ENCODE measurements around the gene RNF180. TPM values are rescaled to one million over a fixed set of nuclear protein-coding genes. Genes with fewer than 3 reads are reported as not detected.
A peak's percentile ranks its signal among the peaks of the same experiment; 100 is the strongest.

RNF180 gene, protein sequence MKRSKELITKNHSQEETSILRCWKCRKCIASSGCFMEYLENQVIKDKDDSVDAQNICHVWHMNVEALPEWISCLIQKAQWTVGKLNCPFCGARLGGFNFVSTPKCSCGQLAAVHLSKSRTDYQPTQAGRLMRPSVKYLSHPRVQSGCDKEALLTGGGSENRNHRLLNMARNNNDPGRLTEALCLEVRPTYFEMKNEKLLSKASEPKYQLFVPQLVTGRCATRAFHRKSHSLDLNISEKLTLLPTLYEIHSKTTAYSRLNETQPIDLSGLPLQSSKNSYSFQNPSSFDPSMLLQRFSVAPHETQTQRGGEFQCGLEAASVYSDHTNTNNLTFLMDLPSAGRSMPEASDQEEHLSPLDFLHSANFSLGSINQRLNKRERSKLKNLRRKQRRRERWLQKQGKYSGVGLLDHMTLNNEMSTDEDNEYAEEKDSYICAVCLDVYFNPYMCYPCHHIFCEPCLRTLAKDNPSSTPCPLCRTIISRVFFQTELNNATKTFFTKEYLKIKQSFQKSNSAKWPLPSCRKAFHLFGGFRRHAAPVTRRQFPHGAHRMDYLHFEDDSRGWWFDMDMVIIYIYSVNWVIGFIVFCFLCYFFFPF
- under 1 TPM in 1 of 2 experiments, not detected in 1; 0.21 TPM for total RNA-seq

- peaks cover 4% of the 10 kb centered on the region for H3K4me1 Mint-ChIP-seq
- ATAC-seq (peak; percentile 26), DNase-seq (peak; percentile 30)
- H3K9me3 Mint-ChIP-seq (ENCODE audit: low read depth) = no peaks in the 10 kb centered on the region
- ChIA-PET POLR2A (no interaction called here), CTCF (no interaction called here)
- H3K27ac Mint-ChIP-seq = no peak within 1 kb of the TSS
- intact Hi-C loops (cut with DNase I, micrococcal nuclease) = no loop called here
- H3K27me3 Mint-ChIP-seq = peaks cover 24% of the 10 kb centered on the region
- peak within 1 kb of the TSS; percentile 33 for H3K4me3 Mint-ChIP-seq
- H3K36me3 Mint-ChIP-seq (ENCODE audit: low read depth) = no peaks in the 10 kb centered on the region
Measured at GRCh38 chr5:64165500-64166200, at the start of gene RNF180. Gene RNF180, plus strand, starts transcription at chr5:64165843. Its CDS starts 34,965 bp downstream, at chr5:64200808.

GRCh38 chr5:64125521-64125920 is 40.1 kb upstream of the RNF180 start:
- intact Hi-C loops (cut with DNase I, micrococcal nuclease) = no loop called here
- DNase-seq (no peak), ATAC-seq (no peak)
- Mint-ChIP-seq H3K9me3 (ENCODE audit: low read depth) (peaks cover 2% of the 10 kb centered on the region), H3K4me1 (no peaks in the 10 kb centered on the region), H3K27ac (no peak overlapping the region), H3K27me3 (no peaks in the 10 kb centered on the region), H3K36me3 (ENCODE audit: low read depth) (no peaks in the 10 kb centered on the region), H3K4me3 (no peak overlapping the region)
- CTCF ChIA-PET = no interaction called here
- POLR2A ChIA-PET = no interaction called here

DNA sequence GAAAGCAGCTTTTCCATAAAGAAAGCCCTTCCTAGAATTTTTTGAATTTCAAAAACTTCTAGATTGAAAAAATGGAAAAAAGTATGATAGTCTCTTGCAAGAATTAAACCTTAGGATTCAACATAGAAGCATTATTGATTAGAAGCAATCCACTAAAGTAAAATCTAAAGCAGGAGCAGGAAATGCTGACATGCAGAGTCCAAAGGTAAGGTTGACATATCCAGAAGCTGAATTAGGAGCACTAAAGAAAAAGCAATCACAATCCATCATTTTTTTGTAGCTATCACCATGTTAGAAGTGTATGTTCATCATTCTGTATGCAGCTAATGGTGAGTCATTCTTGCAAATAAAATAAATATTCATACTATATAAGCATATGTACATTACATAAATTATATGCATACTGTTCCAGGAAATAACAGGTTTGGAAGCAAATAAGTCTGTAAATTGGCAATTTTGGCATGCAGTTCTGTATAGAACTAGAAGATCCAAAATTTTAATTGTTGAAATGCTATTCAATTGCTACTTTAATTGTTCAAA is 39.4 kb upstream of the RNF180 start:
- Mint-ChIP-seq H3K36me3 (ENCODE audit: low read depth) (no peaks in the 10 kb centered on the region), H3K9me3 (ENCODE audit: low read depth) (peaks cover 2% of the 10 kb centered on the region), H3K4me1 (no peaks in the 10 kb centered on the region), H3K27me3 (no peaks in the 10 kb centered on the region), H3K27ac (no peak overlapping the region), H3K4me3 (no peak overlapping the region)
- no peak for ATAC-seq
- ChIA-PET POLR2A (no interaction called here), CTCF (no interaction called here)
- no peak for DNase-seq
- intact Hi-C loops (cut with DNase I, micrococcal nuclease) = no loop called here

DNA sequence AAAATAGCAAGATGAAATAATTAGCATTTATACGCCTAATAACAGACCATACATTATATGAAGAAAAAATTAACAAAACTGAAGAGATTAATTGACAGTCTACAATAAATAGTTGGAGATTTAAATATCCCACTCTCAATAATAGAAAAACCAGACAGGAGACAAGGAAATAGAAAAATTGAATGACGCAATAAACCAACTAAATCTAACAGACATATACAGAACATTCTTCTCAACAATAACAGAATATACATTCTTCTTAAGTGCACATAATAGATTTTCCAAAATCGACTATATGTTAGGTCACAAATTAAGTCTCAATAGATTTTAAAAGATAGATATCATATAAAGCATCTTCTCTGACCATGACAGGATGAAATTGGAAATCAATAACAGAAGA is 25.6 kb upstream of the RNF180 start:
- Mint-ChIP-seq H3K4me1 (no peaks in the 10 kb centered on the region), H3K4me3 (no peak overlapping the region), H3K27me3 (no peaks in the 10 kb centered on the region), H3K27ac (no peak overlapping the region), H3K9me3 (ENCODE audit: low read depth) (peaks cover 11% of the 10 kb centered on the region), H3K36me3 (ENCODE audit: low read depth) (no peaks in the 10 kb centered on the region)
- ATAC-seq (no peak), DNase-seq (no peak)
- ChIA-PET CTCF (no interaction called here), POLR2A (no interaction called here)
- intact Hi-C loops (cut with DNase I, micrococcal nuclease) = no loop called here

DNA sequence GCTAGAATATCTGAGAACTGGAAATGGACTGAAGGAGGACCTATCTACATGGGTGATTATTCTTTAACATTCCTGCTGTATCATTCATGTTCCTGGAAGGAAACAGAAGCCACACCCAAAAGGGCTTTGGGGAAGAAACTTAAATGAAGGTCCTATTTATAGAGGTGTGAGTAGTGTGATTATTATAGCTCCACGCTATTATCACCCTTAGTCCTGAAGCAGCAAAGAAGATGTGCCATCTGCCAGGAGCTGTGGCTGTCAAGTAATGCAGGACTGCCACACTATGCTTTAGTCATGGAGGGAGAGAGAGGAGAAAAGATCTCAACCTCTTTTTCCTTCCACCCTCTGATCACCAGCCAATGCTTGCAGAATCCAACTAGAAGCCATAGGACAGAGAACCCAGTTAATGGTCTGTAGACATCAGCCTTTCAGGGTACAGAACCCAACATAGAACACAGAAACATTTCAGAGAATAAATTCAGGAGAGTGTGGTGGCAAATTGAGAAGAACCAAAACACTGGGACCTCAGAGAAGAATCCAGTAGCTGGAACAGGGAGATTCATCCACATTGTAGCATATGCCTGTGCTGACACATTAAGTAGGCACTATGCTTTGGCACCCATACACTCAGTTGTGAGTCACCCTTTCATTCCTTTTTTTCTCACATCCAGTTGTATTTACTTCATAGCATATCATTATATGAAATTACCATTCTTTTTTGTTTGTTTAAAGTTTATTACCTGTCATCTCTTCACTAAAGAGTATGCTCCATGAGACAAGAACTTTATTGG is 21.0 kb upstream of the RNF180 start:
- no peak for ATAC-seq
- H3K9me3 Mint-ChIP-seq (ENCODE audit: low read depth) = peaks cover 3% of the 10 kb centered on the region
- ChIA-PET CTCF (no interaction called here), POLR2A (no interaction called here)
- H3K4me3 Mint-ChIP-seq = no peak overlapping the region
- DNase-seq = no peak
- H3K36me3 Mint-ChIP-seq (ENCODE audit: low read depth) = no peaks in the 10 kb centered on the region
- H3K27ac Mint-ChIP-seq = no peak overlapping the region
- H3K4me1 Mint-ChIP-seq = no peaks in the 10 kb centered on the region
- no peaks in the 10 kb centered on the region for H3K27me3 Mint-ChIP-seq
- intact Hi-C loops (cut with DNase I, micrococcal nuclease) = loop anchor here (5.0 kb wide), 1 partner anchor 468 kb away; no protein-coding TSS in a partner anchor

- CTCF ChIA-PET = no interaction called here
- DNase-seq (no peak), ATAC-seq (no peak)
- Mint-ChIP-seq H3K4me1 (no peaks in the 10 kb centered on the region), H3K27me3 (no peaks in the 10 kb centered on the region), H3K9me3 (ENCODE audit: low read depth) (peaks cover 3% of the 10 kb centered on the region), H3K4me3 (no peak overlapping the region), H3K27ac (no peak overlapping the region), H3K36me3 (ENCODE audit: low read depth) (no peaks in the 10 kb centered on the region)
- intact Hi-C loops (cut with DNase I, micrococcal nuclease) = loop anchor here (5.0 kb wide), 1 partner anchor 467 kb away; no protein-coding TSS in a partner anchor
- POLR2A ChIA-PET = no interaction called here
Measured at GRCh38 chr5:64145216-64145895, 20.3 kb upstream of the RNF180 start.

DNA sequence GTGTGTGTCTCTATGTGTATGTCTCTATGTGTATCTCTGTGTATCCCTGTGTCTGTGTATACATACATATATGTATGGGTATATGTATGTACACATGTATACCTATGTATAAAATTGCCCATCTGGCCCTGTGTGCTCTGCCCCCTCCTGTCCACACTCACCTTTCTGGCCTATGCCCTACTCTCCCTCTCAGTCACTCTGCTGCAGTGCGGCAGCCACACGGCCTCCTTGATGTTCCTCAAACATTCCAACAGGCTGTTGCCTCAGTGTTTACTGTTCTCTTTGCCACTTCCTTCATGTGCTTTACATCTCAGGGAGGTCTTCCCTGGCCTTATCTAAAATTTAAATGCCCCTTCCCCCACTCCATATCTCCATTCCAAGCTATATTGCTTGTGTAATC is 18.3 kb upstream of the RNF180 start:
- intact Hi-C loops (cut with DNase I, micrococcal nuclease) = loop anchor here (5.0 kb wide), 1 partner anchor 465 kb away; no protein-coding TSS in a partner anchor
- Mint-ChIP-seq H3K27me3 (no peaks in the 10 kb centered on the region), H3K36me3 (ENCODE audit: low read depth) (no peaks in the 10 kb centered on the region), H3K9me3 (ENCODE audit: low read depth) (peaks cover 2% of the 10 kb centered on the region), H3K27ac (no peak overlapping the region), H3K4me1 (no peaks in the 10 kb centered on the region), H3K4me3 (no peak overlapping the region)
- POLR2A ChIA-PET = no interaction called here
- CTCF ChIA-PET = no interaction called here
- DNase-seq (no peak), ATAC-seq (no peak)

- Mint-ChIP-seq H3K4me1 (no peaks in the 10 kb centered on the region), H3K27ac (no peak overlapping the region), H3K36me3 (ENCODE audit: low read depth) (no peaks in the 10 kb centered on the region), H3K27me3 (no peaks in the 10 kb centered on the region), H3K4me3 (no peak overlapping the region), H3K9me3 (ENCODE audit: low read depth) (peaks cover 2% of the 10 kb centered on the region)
- no peak for ATAC-seq
- CTCF ChIA-PET = no interaction called here
- DNase-seq = peak; percentile 26
- POLR2A ChIA-PET = no interaction called here
- intact Hi-C loops (cut with DNase I, micrococcal nuclease) = loop anchor here (5.0 kb wide), 1 partner anchor 464 kb away; no protein-coding TSS in a partner anchor
Measured at GRCh38 chr5:64147849-64148441, 17.7 kb upstream of the RNF180 start.

GRCh38 chr5:64149268-64149667 is 16.4 kb upstream of the RNF180 start:
- no peak for DNase-seq
- Mint-ChIP-seq H3K9me3 (ENCODE audit: low read depth) (peaks cover 5% of the 10 kb centered on the region), H3K4me3 (no peak overlapping the region), H3K4me1 (no peaks in the 10 kb centered on the region), H3K36me3 (ENCODE audit: low read depth) (no peaks in the 10 kb centered on the region), H3K27me3 (no peaks in the 10 kb centered on the region), H3K27ac (no peak overlapping the region)
- intact Hi-C loops (cut with DNase I, micrococcal nuclease) = loop anchor here (5.0 kb wide), 1 partner anchor 463 kb away; no protein-coding TSS in a partner anchor
- ChIA-PET POLR2A (no interaction called here), CTCF (no interaction called here)
- ATAC-seq = no peak

DNA sequence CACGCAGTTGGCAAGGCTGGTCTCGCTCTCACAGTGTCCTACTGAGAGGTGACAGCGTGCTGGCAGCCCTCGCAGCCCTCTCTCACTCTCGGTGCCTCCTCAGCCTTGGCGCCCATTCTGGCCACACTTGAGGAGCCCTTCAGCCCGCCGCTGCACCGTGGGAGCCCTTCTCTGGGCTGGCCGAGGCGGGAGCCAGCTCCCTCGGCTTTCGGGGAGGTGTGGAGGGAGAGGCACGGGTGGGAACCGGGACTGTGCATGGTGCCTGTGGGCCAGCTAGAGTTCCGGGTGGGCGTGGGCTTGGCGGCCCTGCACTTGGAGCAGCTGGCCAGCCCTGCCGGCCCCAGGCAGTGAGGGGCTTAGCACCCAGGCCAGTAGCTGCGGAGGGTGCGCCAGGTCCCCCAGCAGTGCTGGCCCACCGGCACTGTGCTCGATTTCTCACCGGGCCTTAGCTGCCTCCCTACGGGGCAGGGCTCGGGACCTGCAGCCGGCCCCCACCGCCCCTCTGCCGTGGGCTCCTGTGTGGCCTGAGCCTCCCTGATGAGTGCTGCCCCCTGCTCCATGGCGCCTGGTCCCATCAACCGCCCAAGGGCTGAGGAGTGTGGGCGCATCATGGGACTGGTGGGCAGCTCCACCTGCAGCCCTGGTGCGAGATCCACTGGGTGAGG is 15.7 kb upstream of the RNF180 start:
- Mint-ChIP-seq H3K4me1 (no peaks in the 10 kb centered on the region), H3K27ac (no peak overlapping the region), H3K4me3 (no peak overlapping the region), H3K36me3 (ENCODE audit: low read depth) (no peaks in the 10 kb centered on the region), H3K27me3 (no peaks in the 10 kb centered on the region), H3K9me3 (ENCODE audit: low read depth) (peaks cover 5% of the 10 kb centered on the region)
- DNase-seq (no peak), ATAC-seq (no peak)
- ChIA-PET POLR2A (no interaction called here), CTCF (no interaction called here)
- intact Hi-C loops (cut with DNase I, micrococcal nuclease) = loop anchor here (5.0 kb wide), 1 partner anchor 462 kb away; no protein-coding TSS in a partner anchor

Data from activated CD4-positive, alpha-beta T cell treated with anti-CD3 and anti-CD28 coated beads for 36 hours (primary cell).